Right hindlimb (tissue), 1 donor: Measurements from ENCODE around the gene PPM1D.
"Not testable (repeated sequence)": the region's sequence is repeated elsewhere in the genome, so short reads cannot be mapped to it uniquely, and the experiment has no call there.

Experiments
- DNase-seq: peaks from one replicate; pipeline ENCODE4 v3.0.0-alpha.2; 2018

Gene PPM1D

DNA sequence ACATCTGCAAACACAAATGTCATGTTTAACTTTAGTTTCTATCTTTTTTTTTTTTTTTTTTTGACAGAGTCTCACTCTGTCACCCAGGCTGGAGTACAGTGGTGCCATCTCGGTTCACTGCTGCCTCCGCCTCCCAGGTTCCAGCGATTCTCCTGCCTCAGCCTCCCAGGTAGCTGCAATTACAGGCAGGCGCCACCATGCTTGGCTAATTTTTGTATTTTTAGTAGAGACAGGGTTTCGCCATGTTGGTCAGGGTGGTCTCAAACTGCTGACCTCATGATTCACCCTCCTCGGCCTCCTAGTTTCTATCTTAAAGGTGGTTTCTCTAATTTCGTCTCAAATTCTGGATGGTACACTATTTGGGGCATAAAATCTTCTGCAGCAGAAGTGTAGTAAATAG, 5.8 kb upstream of the PPM1D start:
- not testable (repeated sequence) for DNase-seq

GRCh38 chr17:60594734-60595133, 5.3 kb upstream of the PPM1D start:
- no peak for DNase-seq

GRCh38 chr17:60597297-60597696, 2.7 kb upstream of the PPM1D start:
- no peak for DNase-seq

DNA sequence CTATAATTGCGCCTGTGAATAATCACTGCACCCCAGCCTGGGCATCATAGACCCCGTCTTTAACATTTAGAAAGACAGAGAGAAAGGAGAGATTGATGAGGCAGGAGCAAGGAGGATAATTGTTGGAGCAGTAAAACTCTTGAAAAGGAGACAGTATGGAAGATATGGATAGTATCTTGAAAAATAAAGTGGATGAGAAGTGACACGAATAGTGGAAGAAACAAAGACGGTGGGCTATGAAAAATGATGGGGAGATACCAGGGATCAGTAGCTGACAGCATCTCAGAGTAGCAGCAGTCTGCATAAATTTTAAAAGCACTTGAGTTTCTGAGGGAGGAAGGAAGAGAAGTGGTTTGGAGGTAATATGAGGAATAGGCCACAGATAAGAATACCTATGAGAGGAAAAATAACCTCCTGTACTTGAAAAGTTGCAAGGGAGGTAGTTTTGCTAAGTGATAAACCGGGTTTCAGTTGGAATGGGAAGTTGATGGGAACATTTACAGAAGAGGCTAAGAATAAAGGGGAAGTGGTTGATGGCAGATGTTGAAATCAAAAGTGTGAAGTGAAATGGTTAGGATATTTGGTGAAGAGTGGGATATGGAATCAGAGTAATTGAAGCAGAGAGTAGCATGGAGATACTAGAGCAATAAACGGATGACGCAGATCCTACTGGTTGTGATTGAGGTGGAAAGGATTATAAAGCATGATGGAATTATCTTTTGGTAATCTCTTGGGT, 1.8 kb upstream of the PPM1D start:
- DNase-seq, result no peak

DNA sequence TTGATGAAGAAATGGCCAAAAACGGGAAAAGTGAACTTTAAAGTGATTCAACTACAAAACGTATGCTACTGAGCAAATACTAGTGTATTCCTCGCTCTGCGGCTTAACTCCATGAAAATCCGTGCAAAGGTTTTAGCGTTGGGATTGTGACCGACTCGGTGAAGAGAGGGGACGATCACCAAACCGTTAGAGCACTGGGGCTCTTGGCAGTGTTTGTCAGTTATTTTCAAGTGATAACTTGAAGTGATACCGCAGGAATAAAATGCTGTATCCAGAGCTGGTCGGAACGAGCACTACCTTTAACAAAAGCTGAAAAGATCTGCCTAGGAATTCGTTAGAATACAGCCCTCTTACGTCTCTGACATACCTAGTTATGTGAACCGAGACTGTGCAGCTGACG, 773 bp upstream of the PPM1D start:
- DNase-seq, result no peak

DNA sequence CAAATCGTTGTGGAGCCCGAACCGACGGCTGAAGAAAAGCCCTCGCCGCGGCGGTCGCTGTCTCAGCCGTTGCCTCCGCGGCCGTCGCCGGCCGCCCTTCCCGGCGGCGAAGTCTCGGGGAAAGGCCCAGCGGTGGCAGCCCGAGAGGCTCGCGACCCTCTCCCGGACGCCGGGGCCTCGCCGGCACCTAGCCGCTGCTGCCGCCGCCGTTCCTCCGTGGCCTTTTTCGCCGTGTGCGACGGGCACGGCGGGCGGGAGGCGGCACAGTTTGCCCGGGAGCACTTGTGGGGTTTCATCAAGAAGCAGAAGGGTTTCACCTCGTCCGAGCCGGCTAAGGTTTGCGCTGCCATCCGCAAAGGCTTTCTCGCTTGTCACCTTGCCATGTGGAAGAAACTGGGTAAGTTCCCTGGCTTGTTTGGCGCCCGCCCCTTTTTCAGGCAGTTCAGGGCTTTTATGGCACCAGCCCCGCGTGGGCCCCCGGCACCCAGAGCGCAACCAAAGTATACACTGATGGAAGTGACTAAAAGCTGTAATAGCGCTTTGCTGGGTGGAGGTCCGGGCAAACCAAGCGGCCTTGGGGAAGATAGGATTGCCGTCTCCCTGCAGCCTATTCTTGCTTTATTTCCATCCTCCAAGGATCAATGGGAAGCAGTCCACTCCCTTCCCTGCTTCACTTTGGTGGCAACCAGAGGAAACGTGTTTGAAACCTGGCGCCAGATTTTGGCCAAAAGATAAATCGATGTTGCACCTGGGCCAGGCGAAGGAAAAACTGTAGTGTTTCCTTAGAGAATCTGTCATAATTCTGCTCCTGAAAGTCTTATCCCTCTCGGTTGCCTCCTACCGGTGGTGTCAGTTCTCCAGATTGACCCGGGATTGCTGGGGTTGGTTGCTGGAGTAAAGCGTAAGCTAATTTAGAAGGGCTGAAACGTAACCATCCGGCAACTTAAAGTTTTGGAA, 775 bp downstream of the PPM1D start:
- DNase-seq, result peak; percentile 82

DNA sequence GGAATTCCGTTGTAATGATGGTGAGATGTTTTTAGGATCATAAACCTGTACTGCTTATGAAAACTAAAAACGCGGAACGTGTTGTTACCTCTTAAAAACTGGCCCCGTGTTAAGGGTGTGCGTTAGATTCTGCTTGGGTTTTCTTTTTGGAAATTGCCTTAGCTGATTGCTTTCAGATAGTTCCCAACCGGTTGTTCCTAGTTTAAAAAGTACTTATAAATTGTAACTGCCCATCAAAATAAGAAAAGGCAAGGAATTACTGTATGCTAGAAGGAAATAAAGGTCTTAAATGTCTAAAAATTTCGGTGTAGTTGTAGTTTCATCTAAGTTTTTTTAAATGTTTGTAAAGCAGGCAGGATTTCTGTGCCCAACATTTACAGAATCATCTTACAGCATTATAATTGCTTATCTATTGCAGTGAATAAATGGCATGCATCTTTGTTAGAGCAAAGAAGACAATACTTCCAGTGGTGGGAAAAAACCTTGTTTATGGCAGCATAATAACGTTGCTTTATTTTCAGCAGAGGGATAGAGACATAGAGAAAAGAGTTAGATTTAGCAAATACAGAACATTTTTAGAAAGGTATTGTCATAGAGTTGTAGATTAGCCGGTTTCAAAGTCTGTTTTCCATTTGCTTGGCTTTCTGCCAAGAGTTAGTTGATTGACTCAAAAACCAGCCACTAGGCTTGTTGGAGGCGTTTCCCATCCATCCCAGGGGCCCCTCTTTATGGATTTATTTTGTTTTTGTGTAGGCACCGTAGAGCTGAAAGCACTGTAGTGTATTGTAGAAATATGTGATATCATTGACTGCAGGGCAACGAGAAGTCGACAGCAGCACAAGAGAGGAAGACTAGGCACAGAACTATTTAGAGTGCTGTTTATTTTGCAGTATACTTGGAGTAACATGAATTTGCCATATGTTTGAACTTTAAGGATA, 1.7 kb downstream of the PPM1D start:
- DNase-seq, result peak; percentile 76

GRCh38 chr17:60602385-60602742, 2.4 kb downstream of the PPM1D start:
- DNase-seq, result peak; percentile 27

- no peak for DNase-seq
Measured at GRCh38 chr17:60602871-60603270, 2.9 kb downstream of the PPM1D start.

DNA sequence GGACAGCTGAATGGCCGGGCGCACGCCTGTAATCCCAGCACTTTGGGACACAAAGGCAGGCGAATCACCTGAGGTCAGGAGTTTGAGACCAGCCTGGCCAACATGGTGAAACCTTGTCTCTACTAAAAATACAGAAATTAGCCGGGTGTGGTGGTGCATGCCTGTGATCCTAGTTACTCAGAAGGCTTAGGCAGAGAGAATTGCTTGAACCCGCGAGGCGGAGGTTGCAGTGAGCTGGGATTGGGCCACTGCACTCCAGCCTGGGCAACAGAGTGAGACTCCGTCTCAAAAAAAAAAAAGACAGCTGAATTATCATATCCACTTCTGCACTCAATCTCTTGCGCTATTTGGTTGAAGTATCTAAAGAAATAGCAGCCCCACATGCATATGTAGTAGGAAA, 3.5 kb downstream of the PPM1D start:
- DNase-seq, result not testable (repeated sequence)

- DNase-seq, result no peak
Measured at GRCh38 chr17:60604686-60605334, 4.8 kb downstream of the PPM1D start.

DNA sequence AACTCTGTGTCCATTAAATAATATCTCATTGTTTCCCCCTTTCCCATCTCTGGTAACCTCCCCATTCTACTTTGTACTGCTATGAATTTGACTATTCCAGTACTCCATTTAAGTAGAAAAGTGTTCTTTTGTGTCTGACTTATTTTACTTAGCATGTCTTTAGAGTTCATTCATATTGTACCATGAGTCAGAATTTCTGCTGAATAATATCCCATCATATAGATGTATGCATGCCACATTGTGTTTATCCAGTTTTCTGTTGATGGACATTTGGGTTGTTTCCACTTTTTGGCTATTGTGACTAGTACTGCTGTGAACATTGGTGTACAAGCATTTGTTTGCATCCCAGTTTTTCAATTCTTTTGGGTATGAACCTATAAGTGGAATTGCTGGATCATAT, 6.0 kb downstream of the PPM1D start:
- DNase-seq, result no peak

DNA sequence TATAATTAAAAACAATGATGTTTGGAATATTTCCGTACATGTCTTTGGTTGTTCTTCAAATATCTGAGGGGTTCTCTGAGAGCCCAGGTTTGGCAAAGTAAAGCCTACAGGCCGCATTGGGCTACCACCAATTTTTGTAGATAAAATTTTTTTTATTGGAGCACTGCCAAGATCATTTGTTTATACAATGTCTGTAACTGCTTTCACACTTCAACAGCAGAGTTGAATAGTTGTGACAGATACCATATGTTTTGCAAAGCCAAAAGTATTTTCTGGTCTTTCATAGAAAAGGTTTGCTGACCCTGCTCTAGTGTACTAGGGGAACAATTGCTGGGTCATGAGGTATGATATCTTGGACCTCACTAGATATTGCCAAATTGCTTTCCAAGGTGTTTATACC, 10.5 kb downstream of the PPM1D start:
- DNase-seq, result no peak

- not testable (repeated sequence) for DNase-seq
Measured at GRCh38 chr17:60611321-60611720, 11.3 kb downstream of the PPM1D start.

- DNase-seq, result no peak
Measured at GRCh38 chr17:60613325-60613724, 13.3 kb downstream of the PPM1D start.

GRCh38 chr17:60613796-60614195, 13.8 kb downstream of the PPM1D start:
- DNase-seq, result not testable (repeated sequence)

- not testable (repeated sequence) for DNase-seq
Measured at GRCh38 chr17:60614247-60614646, 14.3 kb downstream of the PPM1D start.

- no peak for DNase-seq
Measured at GRCh38 chr17:60615108-60615507, 15.1 kb downstream of the PPM1D start.

DNA sequence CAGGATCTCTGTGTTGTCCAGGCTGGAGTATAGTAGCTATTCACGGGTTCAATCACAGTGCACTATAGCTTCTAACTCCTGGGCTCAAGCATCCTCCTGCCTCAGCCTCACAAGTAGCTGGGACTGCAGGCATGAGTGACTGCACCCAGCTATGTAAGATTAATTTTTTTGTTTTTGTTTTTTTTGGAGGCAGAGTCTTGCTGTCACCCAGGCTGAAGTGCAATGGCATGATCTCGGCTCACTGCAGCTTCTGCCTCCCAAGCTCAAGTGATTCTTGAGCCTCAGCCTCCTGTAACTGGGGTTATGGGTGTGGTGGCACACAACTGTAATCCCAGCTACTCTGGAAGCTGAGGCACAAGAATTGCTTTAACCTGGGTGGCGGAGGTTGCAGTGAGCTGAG, 15.8 kb downstream of the PPM1D start:
- DNase-seq, result no peak

- DNase-seq, result no peak
Measured at GRCh38 chr17:60618080-60618479, 18.1 kb downstream of the PPM1D start.

- DNase-seq, result no peak
Measured at GRCh38 chr17:60618854-60619526, 19.0 kb downstream of the PPM1D start.

DNA sequence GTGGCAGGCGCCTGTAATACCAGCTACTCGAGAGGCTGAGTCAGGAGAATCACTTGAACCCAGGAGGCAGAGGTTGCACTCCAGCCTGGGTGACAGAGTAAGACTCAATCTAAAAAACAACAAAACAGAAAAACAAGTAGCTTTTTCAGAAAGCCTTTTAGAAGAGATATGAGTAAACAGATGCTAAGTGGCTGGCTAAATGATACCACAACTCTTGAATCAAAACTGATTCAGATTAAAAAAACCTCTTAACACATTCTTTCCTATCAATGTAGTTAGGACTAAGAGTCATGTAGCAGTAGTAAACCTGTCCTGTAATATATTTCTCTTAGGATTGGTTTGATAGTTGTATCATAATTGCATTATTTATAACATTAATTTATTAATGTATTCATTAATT, 23.0 kb downstream of the PPM1D start:
- no peak for DNase-seq
